Measurements from ENCODE around the gene AFF1.

GRCh38 chr4:87118826-87119225, 184.0 kb downstream of the AFF1 start:
- TF ChIP-seq CTCF (IDR thresholded peaks at IDR 0.05), result no peak
- no peak for TF ChIP-seq POLR2A (IDR thresholded peaks at IDR 0.05)
- TF ChIP-seq POLR2AphosphoS5 (IDR thresholded peaks at IDR 0.05), result no peak
